Heart left ventricle (tissue), 16 donors: Measurements from ENCODE around the gene HSPBP1. TPM values are rescaled to one million over a fixed set of nuclear protein-coding genes. Genes with fewer than 3 reads are reported as not detected.

ENCODE experiments used
- ATAC-seq, 4 donors: fragments of 200-7000 bp; cut with Tn5 transposase; one replicate each; pipeline ENCODE4 v1.9.1; 2020 to 2022; ENCODE audit warnings: moderate library complexity in 4 of 4, mild to moderate bottlenecking in 3 of 4, moderate number of reproducible peaks in 1 of 4
- DNase-seq, 5 donors: peaks; one replicate each; pipeline ENCODE4 v3.0.0-alpha.2; 2020
- H3K27ac ChIP-seq, 12 donors: fragments of 200-600 bp; sonication (generic) in 4 of 12; one replicate each; pipeline versions ENCODE4 v1.5.0 to v1.8.0; 2016 to 2022; ENCODE audit warnings: mild to moderate bottlenecking in 2 of 12
- H3K27me3 ChIP-seq, 9 donors: fragments of 200-600 bp; sonication (generic) in 2 of 9; one replicate each; pipeline versions ENCODE4 v1.5.1 to v1.8.0; 2016 to 2022; ENCODE audit warnings: mild to moderate bottlenecking in 3 of 9
- H3K36me3 ChIP-seq, 9 donors: fragments of 200-600 bp; sonication (generic) in 2 of 9; one replicate each; pipeline versions ENCODE4 v1.5.0 to v1.8.0; 2018 to 2022; ENCODE audit warnings: mild to moderate bottlenecking in 2 of 9
- H3K4me1 ChIP-seq, 12 donors: fragments of 200-600 bp; sonication (generic) in 4 of 12; one replicate each; pipeline versions ENCODE4 v1.5.0 to v1.8.0; 2016 to 2022; ENCODE audit warnings: mild to moderate bottlenecking in 3 of 12
- H3K4me3 ChIP-seq, 12 donors: fragments of 200-600 bp; sonication (generic) in 4 of 12; one replicate each; pipeline versions ENCODE4 v1.5.0 to v1.8.0; 2017 to 2022; ENCODE audit warnings: mild to moderate bottlenecking in 9 of 12, moderate library complexity in 4 of 12
- H3K9me3 ChIP-seq, 12 donors: fragments of 200-600 bp; sonication (generic) in 4 of 12; one replicate each; pipeline versions ENCODE4 v1.5.0 to v1.8.0; 2016 to 2022; ENCODE audit warnings: mild to moderate bottlenecking in 1 of 12
- CTCF ChIP-seq, 12 donors: fragments of 200-600 bp; sonication (generic) in 4 of 12; IDR thresholded peaks; one replicate each; pipeline versions ENCODE4 v1.5.0 to v1.8.0; 2018 to 2022; ENCODE audit warnings: antibody characterized with exemption in 12 of 12, mild to moderate bottlenecking in 5 of 12
- POLR2A ChIP-seq, 2 donors: fragments of 450-650 bp; IDR thresholded peaks; one replicate each; pipeline ENCODE4 v1.6.1; 2017; ENCODE audit warnings: antibody characterized with exemption in 2 of 2, mild to moderate bottlenecking in 2 of 2, moderate library complexity in 2 of 2
- WGBS, 4 donors: extraction: QIAGEN DNeasy Blood & Tissue Kit in 2 of 4; methylation state at CpG; one replicate each; pipeline versions ENCODE4 v1.1.5 to v1.1.7; 2013 to 2018; 5-methylcytosine and 5-hydroxymethylcytosine counted together
- intact Hi-C, 10 donors: fragments of 100-400 bp; cut with DNase I; formaldehyde crosslinking; loops; one replicate each; pipeline versions ENCODE4 v1.11.1 to v1.14.2; 2022
- polyA plus RNA-seq, 2 donors: library from polyadenylated mRNA; stranded (reverse); fragments of 200-250 nt; gene quantifications; one replicate each; pipeline ENCODE4 v1.2.3, GENCODE V29; 2013
- total RNA-seq, 9 donors: library from RNA; depleted of rRNA in 2 of 9; stranded (reverse); fragments of >200 nt in 2 of 9; fragmentation: NEBNext Ultra II Directional in 3 of 9; extraction: Animal tissue kit (Norgen Biotek cat#: 25700) in 3 of 9; gene quantifications; one replicate each; pipeline versions ENCODE4 v1.1.0 to v1.2.4, GENCODE V29; 2016 to 2023
- donor health status: ischemic (EF 13 %, LVEDD 7.1; RV severe dilation, severe dysfunction).
- donor health status: healthy with polysubstance abuse.
- donor health status: DM: no; HTN: yes; CAD: no.
- donor health status: DM: no; HTN: no; CAD: no.
- donor health status: ischemic (EF 25% LVEDD 6.9; RV normal size, moderate dysfunction).
- donor health status: ischemic (EF 25% LVEDD 5.7; RV mildly dilated, moderate dysfunction).
- donor health status: healthy.
- donor health status: DM: yes; HTN: yes; CAD: no.
- donor health status: ischemic (EF 35%, LVEDD 5.7; RV mildly dilated, moderate dysfunction).
- donor health status: nonischemic (EF 11% LVEDD 7.7; RV severe dilation, severe dysfunction).
- donor health status: DM: yes; HTN: yes; CAD: no.
- donor health status: PGD.
- donor health status: ischemic (EF 29% LVEDD 5.4; RV normal size, mild dysfunction).
- donor health status: nonischemic (EF 23%, LVEDD 6.1; RV moderate dilation, normal function).

HSPBP1 gene
- total and polyA plus RNA-seq, 11 donors: 25.7 to 76.0 (median 32.9) TPM

GRCh38 chr19:55249841-55250240 lies 30.1 kb downstream of the HSPBP1 start:
- Histone ChIP-seq H3K4me3 (no peak overlapping the region), H3K9me3 (no peaks in the 10 kb centered on the region), H3K27me3 (no peaks in the 10 kb centered on the region), H3K4me1 (peaks cover 2 to 77% (median 52%) of the 10 kb centered on the region in 12 donors), H3K36me3 (peaks cover 0 to 27% (median 20%) of the 10 kb centered on the region in 9 donors), H3K27ac (no peak overlapping the region)
- DNase-seq (peak in 1 of 5 donors; percentile 40), ATAC-seq (no peak)
- WGBS, 4 donors: 89 to 94% (median 93%) methylated on average over 10 to 11 of the region's 11 CpGs
- intact Hi-C loops: no loop called here
- no peak for TF ChIP-seq POLR2A (IDR thresholded peaks at IDR 0.05)
- TF ChIP-seq CTCF (IDR thresholded peaks at IDR 0.05): no peak

GRCh38 chr19:55248704-55249103 lies 31.2 kb downstream of the HSPBP1 start:
- H3K4me3 ChIP-seq: no peak overlapping the region
- no peak for ATAC-seq
- H3K36me3 ChIP-seq: peaks cover 0 to 39% (median 31%) of the 10 kb centered on the region in 9 donors
- peak overlapping the region in 1 of 12 donors; percentile 17 for H3K27ac ChIP-seq
- intact Hi-C loops: no loop called here
- no peak for TF ChIP-seq POLR2A (IDR thresholded peaks at IDR 0.05)
- TF ChIP-seq CTCF (IDR thresholded peaks at IDR 0.05): no peak
- 64 to 82% (median 70%) methylated on average over 7 to 9 of the region's 9 CpGs for WGBS, 4 donors
- H3K27me3 ChIP-seq: no peaks in the 10 kb centered on the region
- peaks cover 2 to 66% (median 43%) of the 10 kb centered on the region in 12 donors for H3K4me1 ChIP-seq
- H3K9me3 ChIP-seq: no peaks in the 10 kb centered on the region
- DNase-seq: peak in 1 of 5 donors; percentile 13

- peak in 1 of 5 donors; percentile 56 for DNase-seq
- Histone ChIP-seq H3K36me3 (peaks cover 0 to 44% (median 36%) of the 10 kb centered on the region in 9 donors), H3K27me3 (no peaks in the 10 kb centered on the region), H3K27ac (peak overlapping the region in 4 of 12 donors; percentile 1 to 36 (median 20)), H3K9me3 (no peaks in the 10 kb centered on the region), H3K4me3 (no peak overlapping the region), H3K4me1 (peaks cover 2 to 61% (median 38%) of the 10 kb centered on the region in 12 donors)
- TF ChIP-seq CTCF (IDR thresholded peaks at IDR 0.05) (no peak), POLR2A (IDR thresholded peaks at IDR 0.05) (no peak)
- WGBS, 4 donors: 48 to 69% (median 52%) methylated on average over 4 to 10 of the region's 10 CpGs
- intact Hi-C loops: no loop called here
- no peak for ATAC-seq
Measured at GRCh38 chr19:55248166-55248675, 31.7 kb downstream of the HSPBP1 start.

GRCh38 chr19:55247621-55248099 lies 32.2 kb downstream of the HSPBP1 start:
- H3K27ac ChIP-seq: peak overlapping the region in 3 of 12 donors; percentile 1 to 36 (median 22)
- H3K27me3 ChIP-seq: no peaks in the 10 kb centered on the region
- no peak for TF ChIP-seq CTCF (IDR thresholded peaks at IDR 0.05)
- ATAC-seq (peak; percentile 48 to 83 (median 71)), DNase-seq (peak; percentile 57 to 65 (median 62))
- 17 to 31% (median 28%) methylated on average over 10 of the region's 10 CpGs for WGBS, 4 donors
- peaks cover 2 to 56% (median 35%) of the 10 kb centered on the region in 12 donors for H3K4me1 ChIP-seq
- no peak overlapping the region for H3K4me3 ChIP-seq
- no peaks in the 10 kb centered on the region for H3K9me3 ChIP-seq
- intact Hi-C loops: no loop called here
- H3K36me3 ChIP-seq: peaks cover 0 to 48% (median 41%) of the 10 kb centered on the region in 9 donors
